Smooth muscle cell (in vitro differentiated cells): ENCODE data around the gene PKMYT1. TPM values are rescaled to one million over a fixed set of nuclear protein-coding genes. Genes with fewer than 3 reads are reported as not detected.
"Not testable (repeated sequence)": the region's sequence is repeated elsewhere in the genome, so short reads cannot be mapped to it uniquely, and the experiment has no call there.

Experiments used
- DNase-seq: peaks from one replicate; lab custom pipeline; 2025; ENCODE audit not compliant: unreplicated experiment; lab: John Stamatoyannopoulos, UW
- H2AFZ ChIP-seq: fragments of 200-600 bp; sonication (generic); 2 replicates; pipeline ENCODE4 v1.6.0; 2016; ENCODE audit warnings: antibody characterized with exemption, low read depth, mild to moderate bottlenecking
- H3F3A ChIP-seq: fragments of 200-600 bp; sonication (generic); 2 replicates; pipeline ENCODE4 v1.6.0; 2017; ENCODE audit warnings: antibody characterized with exemption, low read depth
- H3K27ac ChIP-seq: fragments of 200-600 bp; sonication (generic); 2 replicates; pipeline ENCODE4 v1.5.1; 2016; ENCODE audit warnings: low read depth, mild to moderate bottlenecking
- H3K27me3 ChIP-seq: fragments of 200-600 bp; sonication (generic); 2 replicates; pipeline ENCODE4 v1.6.1; 2016; ENCODE audit warnings: low read depth, mild to moderate bottlenecking
- H3K36me3 ChIP-seq: fragments of 200-600 bp; sonication (generic); 2 replicates; pipeline ENCODE4 v1.5.1; 2016; ENCODE audit warnings: low read depth
- H3K4me1 ChIP-seq: fragments of 200-600 bp; sonication (generic); 2 replicates; pipeline ENCODE4 v1.5.1; 2016; ENCODE audit warnings: low read depth
- H3K4me2 ChIP-seq: fragments of 200-600 bp; sonication (generic); 2 replicates; pipeline ENCODE4 v1.6.0; 2016; ENCODE audit warnings: mild to moderate bottlenecking
- H3K4me3 ChIP-seq: fragments of 200-600 bp; sonication (generic); 2 replicates; pipeline ENCODE4 v1.5.1; 2016; ENCODE audit warnings: mild to moderate bottlenecking
- H3K79me2 ChIP-seq: fragments of 200-600 bp; sonication (generic); 2 replicates; pipeline ENCODE4 v1.6.0; 2016; ENCODE audit warnings: low read depth, mild to moderate bottlenecking
- H3K9ac ChIP-seq: fragments of 200-600 bp; sonication (generic); 2 replicates; pipeline ENCODE4 v1.6.0; 2016; ENCODE audit warnings: low read depth
- H3K9me3 ChIP-seq: fragments of 200-600 bp; sonication (generic); replicated peaks from 2 replicates; pipeline ENCODE4 v1.5.1; 2016; ENCODE audit warnings: low read depth
- H4K20me1 ChIP-seq: fragments of 200-600 bp; sonication (generic); 2 replicates; pipeline ENCODE4 v1.6.0; 2016; ENCODE audit warnings: low read depth
- WGBS: methylation state at CpG from one replicate; pipeline ENCODE4 v1.1.7; 2016; ENCODE audit warnings: low lambda C conversion rate; 5-methylcytosine and 5-hydroxymethylcytosine counted together
- polyA plus RNA-seq: library from polyadenylated mRNA; unstranded; fragments of >200 nt; fragmentation: Nextera tagmentation; extraction: Ambion mirVana; gene quantifications from 2 replicates; pipeline ENCODE4 v1.2.1, GENCODE V29; 2016
- total RNA-seq: library from RNA; depleted of rRNA; stranded (reverse); fragments of >200 nt; gene quantifications from 2 replicates; pipeline ENCODE4 v1.2.3, GENCODE V29; 2014
- TF ChIP-seq, protein P1 (sequence below): fragments of 200-600 bp; sonication (generic); IDR thresholded peaks from 2 replicates; pipeline ENCODE4 v1.5.1; 2017; ENCODE audit warnings: borderline replicate concordance, mild to moderate bottlenecking, antibody characterized with exemption; ENCODE audit not compliant: insufficient read depth, poor library complexity, severe bottlenecking

PKMYT1 gene
- total and polyA plus RNA-seq, 2 experiments from 2014 or later, result 13.8 to 32.6 TPM

DNA sequence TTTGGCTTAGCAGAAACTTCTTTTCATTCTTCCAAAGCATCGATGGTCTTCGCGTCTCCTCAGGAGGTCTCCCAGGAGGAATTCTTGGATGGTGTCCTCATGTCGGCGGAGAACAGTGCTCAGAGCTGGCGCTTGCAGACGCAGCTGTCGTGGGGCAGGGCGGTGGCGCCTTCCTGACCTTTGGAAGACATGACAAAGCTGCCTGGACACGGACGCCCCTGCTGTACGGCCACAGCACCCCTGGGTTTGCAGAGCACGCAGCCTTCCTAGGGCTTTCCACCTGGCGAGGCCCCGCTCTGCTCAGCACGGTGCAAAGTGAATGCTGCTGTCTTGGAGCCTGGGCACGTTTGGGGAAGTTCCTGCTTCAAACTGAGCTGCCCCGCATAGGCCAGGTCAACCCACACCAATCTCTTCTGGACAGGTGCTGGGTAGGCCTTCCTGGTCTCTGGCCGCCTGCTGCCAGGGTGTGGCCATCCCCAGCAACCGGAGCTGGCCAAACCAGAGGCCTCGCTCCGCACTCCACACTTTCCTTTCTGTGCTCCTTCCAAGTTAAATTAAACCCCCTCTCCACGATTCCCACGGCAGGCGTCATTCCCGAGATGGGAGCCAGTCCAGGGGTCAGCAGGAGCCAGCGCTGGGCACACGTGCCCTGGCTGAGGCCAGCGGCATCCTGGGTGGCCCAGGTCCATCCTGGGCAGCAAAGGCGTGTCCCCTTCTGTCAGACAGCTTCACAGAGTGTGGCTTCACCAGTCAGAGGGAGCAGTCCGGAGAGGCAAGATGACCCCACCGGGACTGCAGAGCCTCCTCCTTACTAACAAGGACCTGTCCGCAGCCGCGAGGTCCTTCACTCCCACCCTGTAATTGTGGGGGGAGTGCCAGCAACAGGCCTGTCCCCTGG is 31.2 kb downstream of the PKMYT1 start:
- H2AFZ ChIP-seq, result no peak overlapping the region
- H3K9me3 ChIP-seq, result no peaks in the 10 kb centered on the region
- no peaks in the 10 kb centered on the region for H3K36me3 ChIP-seq
- no peaks in the 10 kb centered on the region for H3K79me2 ChIP-seq
- no peak overlapping the region for H3K4me2 ChIP-seq
- TF ChIP-seq, protein P1, sequence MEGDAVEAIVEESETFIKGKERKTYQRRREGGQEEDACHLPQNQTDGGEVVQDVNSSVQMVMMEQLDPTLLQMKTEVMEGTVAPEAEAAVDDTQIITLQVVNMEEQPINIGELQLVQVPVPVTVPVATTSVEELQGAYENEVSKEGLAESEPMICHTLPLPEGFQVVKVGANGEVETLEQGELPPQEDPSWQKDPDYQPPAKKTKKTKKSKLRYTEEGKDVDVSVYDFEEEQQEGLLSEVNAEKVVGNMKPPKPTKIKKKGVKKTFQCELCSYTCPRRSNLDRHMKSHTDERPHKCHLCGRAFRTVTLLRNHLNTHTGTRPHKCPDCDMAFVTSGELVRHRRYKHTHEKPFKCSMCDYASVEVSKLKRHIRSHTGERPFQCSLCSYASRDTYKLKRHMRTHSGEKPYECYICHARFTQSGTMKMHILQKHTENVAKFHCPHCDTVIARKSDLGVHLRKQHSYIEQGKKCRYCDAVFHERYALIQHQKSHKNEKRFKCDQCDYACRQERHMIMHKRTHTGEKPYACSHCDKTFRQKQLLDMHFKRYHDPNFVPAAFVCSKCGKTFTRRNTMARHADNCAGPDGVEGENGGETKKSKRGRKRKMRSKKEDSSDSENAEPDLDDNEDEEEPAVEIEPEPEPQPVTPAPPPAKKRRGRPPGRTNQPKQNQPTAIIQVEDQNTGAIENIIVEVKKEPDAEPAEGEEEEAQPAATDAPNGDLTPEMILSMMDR, result no peak
- 96% methylated on average over 36 of the region's 36 CpGs for WGBS
- H3K9ac ChIP-seq, result no peak overlapping the region
- no peaks in the 10 kb centered on the region for H3K4me1 ChIP-seq
- DNase-seq, result no peak
- H3K27ac ChIP-seq, result no peak overlapping the region
- H3K4me3 ChIP-seq, result no peak overlapping the region
- no peaks in the 10 kb centered on the region for H3K27me3 ChIP-seq
- no peaks in the 10 kb centered on the region for H3F3A ChIP-seq
- H4K20me1 ChIP-seq, result no peaks in the 10 kb centered on the region

DNA sequence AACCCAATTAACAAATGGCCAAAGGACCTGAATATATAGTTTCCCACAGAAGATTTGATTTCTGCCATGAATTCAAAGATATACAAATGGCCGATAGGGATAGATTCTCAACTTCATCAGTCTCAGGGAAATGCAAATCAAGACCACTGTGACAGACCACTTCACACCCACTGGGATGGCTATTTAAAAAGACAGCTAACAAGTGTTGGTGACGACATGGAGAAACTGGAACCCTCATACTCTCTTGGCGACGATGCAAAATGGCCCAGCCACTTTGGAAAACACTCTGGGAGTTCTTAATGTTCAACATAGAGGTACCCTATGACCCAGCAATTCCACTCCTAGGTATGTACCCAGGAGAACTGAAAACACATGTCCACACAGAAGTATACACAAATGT is 33.6 kb downstream of the PKMYT1 start:
- Histone ChIP-seq H4K20me1 (no peaks in the 10 kb centered on the region), H3K27ac (no peak overlapping the region), H3K4me1 (no peaks in the 10 kb centered on the region), H3K9me3 (no peaks in the 10 kb centered on the region), H3K9ac (no peak overlapping the region), H3K4me3 (no peak overlapping the region), H3K4me2 (no peak overlapping the region), H2AFZ (no peak overlapping the region), H3K36me3 (no peaks in the 10 kb centered on the region), H3K79me2 (no peaks in the 10 kb centered on the region), H3K27me3 (no peaks in the 10 kb centered on the region), H3F3A (no peaks in the 10 kb centered on the region)
- DNase-seq, result no peak
- 98% methylated on average over 4 of the region's 4 CpGs for WGBS
- TF ChIP-seq, protein P1, result no peak

DNA sequence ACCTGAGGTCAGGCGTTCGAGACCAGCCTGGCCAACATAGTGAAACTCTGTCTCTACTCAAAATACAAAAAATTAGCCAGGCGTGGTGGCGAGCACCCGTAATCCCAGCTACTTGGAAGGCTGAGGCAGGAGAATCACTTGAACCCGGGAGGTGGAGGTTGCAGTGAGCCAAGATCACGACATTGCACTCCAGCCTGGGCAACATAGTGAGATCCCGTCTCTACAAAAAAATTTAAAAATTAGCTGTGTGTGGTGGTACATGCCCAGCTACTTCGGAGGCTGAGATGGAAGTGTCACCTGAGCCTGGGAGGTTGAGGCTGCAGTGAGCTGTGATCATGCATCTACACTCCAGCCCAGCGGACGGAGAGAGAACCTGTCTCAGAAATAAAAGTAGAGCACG is 36.5 kb downstream of the PKMYT1 start:
- H3K4me2 ChIP-seq, H4K20me1 ChIP-seq, H3K9me3 ChIP-seq, H3F3A ChIP-seq, DNase-seq, H2AFZ ChIP-seq, H3K4me1 ChIP-seq, H3K79me2 ChIP-seq, H3K27me3 ChIP-seq, H3K9ac ChIP-seq, H3K36me3 ChIP-seq, H3K4me3 ChIP-seq, H3K27ac ChIP-seq: not testable (repeated sequence)
- 97% methylated on average over 12 of the region's 12 CpGs for WGBS

DNA sequence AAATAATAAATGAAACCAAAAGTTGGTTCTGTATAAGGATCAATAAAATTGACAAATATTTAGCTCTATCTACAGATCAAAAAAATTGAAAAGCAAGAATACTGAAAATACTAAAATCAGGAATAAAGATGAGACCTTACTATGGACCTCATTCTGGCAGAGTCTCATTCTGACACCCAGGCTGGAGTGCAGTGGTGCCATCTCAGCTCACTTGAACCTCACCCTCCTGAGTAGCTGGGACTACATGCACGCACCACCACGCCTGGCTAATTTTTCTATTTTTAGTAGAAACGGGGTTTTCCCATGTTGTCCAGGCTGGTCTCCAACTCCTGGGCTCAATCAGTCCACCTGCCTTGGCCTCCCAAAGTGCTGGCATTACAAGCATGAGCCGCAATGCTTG is 38.2 kb downstream of the PKMYT1 start:
- Histone ChIP-seq H3F3A (no peaks in the 10 kb centered on the region), H3K4me2 (no peak overlapping the region), H4K20me1 (no peaks in the 10 kb centered on the region), H3K9me3 (no peaks in the 10 kb centered on the region), H3K4me3 (no peak overlapping the region), H3K4me1 (no peaks in the 10 kb centered on the region), H2AFZ (no peak overlapping the region), H3K27me3 (no peaks in the 10 kb centered on the region), H3K79me2 (no peaks in the 10 kb centered on the region), H3K36me3 (peaks cover 6% of the 10 kb centered on the region), H3K27ac (no peak overlapping the region), H3K9ac (no peak overlapping the region)
- no peak for DNase-seq
- TF ChIP-seq, protein P1, result no peak
- WGBS, result 96% methylated on average over 4 of the region's 4 CpGs
